Eye (tissue), 1 donor: Measurements from ENCODE around the gene NAA80.

Experiments used
- DNase-seq: peaks from one replicate; pipeline ENCODE4 v3.0.0-alpha.2; 2015

The NAA80 gene

GRCh38 chr3:50254577-50255250, 44.5 kb downstream of the NAA80 start:
- no peak for DNase-seq

- DNase-seq: no peak
Observed at GRCh38 chr3:50251220-50251619, 48.0 kb downstream of the NAA80 start.

GRCh38 chr3:50250514-50250913, 48.7 kb downstream of the NAA80 start:
- no peak for DNase-seq

GRCh38 chr3:50249457-50249856, 49.7 kb downstream of the NAA80 start:
- DNase-seq: no peak

- DNase-seq: no peak
Observed at GRCh38 chr3:50248387-50248786, 50.8 kb downstream of the NAA80 start.

GRCh38 chr3:50246517-50246954, 52.7 kb downstream of the NAA80 start:
- peak; percentile 77 for DNase-seq
